Sigmoid colon (tissue), 3 donors: ENCODE measurements around the gene PSMB1.

Experiments used
- CTCF ChIP-seq, 4 experiments: fragments of 450-650 bp in 3 of 4; fragments of 200-600 bp in 1 of 4; IDR thresholded peaks; one replicate each; pipeline ENCODE4 v1.5.1; 2016 to 2019; ENCODE audit warnings: antibody characterized with exemption in 4 of 4, mild to moderate bottlenecking in 3 of 4, moderate library complexity in 2 of 4
- POLR2A ChIP-seq, 2 donors: fragments of 450-650 bp; IDR thresholded peaks; one replicate each; pipeline ENCODE4 v1.6.1; 2016; ENCODE audit warnings: antibody characterized with exemption in 2 of 2, mild to moderate bottlenecking in 2 of 2, moderate library complexity in 2 of 2

- no peak for TF ChIP-seq CTCF (IDR thresholded peaks at IDR 0.05)
- TF ChIP-seq POLR2A (IDR thresholded peaks at IDR 0.05), result no peak
Observed at GRCh38 chr6:170493354-170493753, 59.8 kb downstream of the PSMB1 start.
